Measurements from ENCODE around the gene COL9A2. TPM values are rescaled to one million over a fixed set of nuclear protein-coding genes. Genes with fewer than 3 reads are reported as not detected.
A peak's percentile ranks its signal among the peaks of the same experiment; 100 is the strongest.

Gene COL9A2
- total RNA-seq, 1 experiment from 2014 or later, result 2.0 TPM

GRCh38 chr1:40291293-40291692 is 25.8 kb downstream of the COL9A2 start:
- no peaks in the 10 kb centered on the region for H3K9me3 ChIP-seq
- no peak for DNase-seq

GRCh38 chr1:40281853-40282252 is 35.2 kb downstream of the COL9A2 start:
- Histone ChIP-seq H3K27me3 (no peaks in the 10 kb centered on the region), H3K9me3 (no peaks in the 10 kb centered on the region), H3K4me3 (no peak overlapping the region), H3K36me3 (peaks cover 48% of the 10 kb centered on the region)
- no peak for DNase-seq

More at GRCh38 chr1:40291293-40291692, 25.8 kb downstream of the COL9A2 start:
- Histone ChIP-seq H3K27me3 (no peaks in the 10 kb centered on the region), H3K36me3 (peaks cover 62% of the 10 kb centered on the region), H3K4me3 (no peak overlapping the region)

GRCh38 chr1:40276122-40276521 is 41.0 kb downstream of the COL9A2 start:
- no peak overlapping the region for H3K4me3 ChIP-seq
- H3K36me3 ChIP-seq, result peaks cover 69% of the 10 kb centered on the region
- no peaks in the 10 kb centered on the region for H3K27me3 ChIP-seq
- no peaks in the 10 kb centered on the region for H3K9me3 ChIP-seq
- DNase-seq, result no peak

- Histone ChIP-seq H3K36me3 (peaks cover 78% of the 10 kb centered on the region), H3K27me3 (no peaks in the 10 kb centered on the region), H3K4me3 (no peak overlapping the region), H3K9me3 (no peaks in the 10 kb centered on the region)
- no peak for DNase-seq
Measured at GRCh38 chr1:40274331-40274730, 42.8 kb downstream of the COL9A2 start.

DNA sequence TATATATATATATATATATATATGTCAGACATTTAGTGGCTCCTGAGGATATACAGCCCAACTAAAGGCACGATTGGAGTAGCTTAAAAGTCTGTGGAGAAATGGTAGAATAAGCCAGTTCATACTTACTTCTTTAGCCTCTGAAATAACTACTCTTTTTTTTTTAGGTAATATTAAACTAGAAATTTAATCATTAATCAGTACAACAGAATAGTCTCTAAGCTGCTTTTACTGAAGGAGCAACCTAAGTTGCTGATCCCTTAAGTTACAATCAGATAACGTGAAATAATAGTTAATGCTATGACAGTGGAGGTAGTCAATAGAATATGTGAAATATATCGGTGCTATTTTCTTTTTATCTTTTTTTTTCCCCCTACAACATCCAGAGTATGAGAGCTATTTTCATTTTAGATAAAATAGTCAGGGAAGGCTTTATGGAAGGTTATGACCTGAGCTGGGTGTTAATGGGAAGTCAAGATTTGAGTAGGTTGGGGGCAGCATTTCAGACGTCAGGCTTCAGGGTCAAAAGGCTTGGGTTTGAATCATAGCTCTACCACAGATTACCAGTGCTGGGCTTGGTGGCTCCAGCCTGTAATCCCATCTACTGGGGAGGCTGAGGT is 43.4 kb downstream of the COL9A2 start:
- no peak for DNase-seq
- Histone ChIP-seq H3K9me3 (no peaks in the 10 kb centered on the region), H3K36me3 (peaks cover 75% of the 10 kb centered on the region), H3K4me3 (no peak overlapping the region), H3K27me3 (no peaks in the 10 kb centered on the region)

DNA sequence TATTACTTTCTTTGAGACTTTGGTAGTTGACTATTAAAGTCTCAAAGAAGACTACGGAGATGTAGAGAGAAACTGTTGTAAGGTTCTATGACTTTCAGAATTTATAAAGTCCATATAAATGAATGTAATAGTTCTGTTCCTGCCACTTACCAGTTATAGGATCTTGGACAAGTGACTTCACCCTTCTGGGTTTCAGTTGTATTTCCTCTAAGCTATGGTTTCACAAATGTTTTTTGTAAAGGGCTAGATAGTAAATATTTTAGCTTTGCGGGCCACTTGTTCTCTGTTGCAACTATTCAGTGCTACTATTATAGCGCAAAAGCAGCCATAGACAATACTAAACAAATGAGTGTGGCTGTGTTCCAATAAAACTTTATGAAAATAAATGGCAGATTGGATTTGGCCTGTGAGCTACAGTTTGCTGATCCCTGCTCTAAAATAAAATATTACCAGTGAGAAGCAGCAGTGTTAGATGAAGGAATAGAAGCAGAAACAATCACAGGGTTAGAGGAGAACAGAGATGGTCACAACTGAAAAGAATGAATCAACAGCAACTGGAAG is 44.4 kb downstream of the COL9A2 start:
- Histone ChIP-seq H3K36me3 (peaks cover 72% of the 10 kb centered on the region), H3K27me3 (no peaks in the 10 kb centered on the region), H3K4me3 (no peak overlapping the region), H3K9me3 (no peaks in the 10 kb centered on the region)
- no peak for DNase-seq

GRCh38 chr1:40270152-40270834 is 46.8 kb downstream of the COL9A2 start:
- DNase-seq, result no peak

GRCh38 chr1:40268211-40268610 is 48.9 kb downstream of the COL9A2 start:
- H3K9me3 ChIP-seq, result no peaks in the 10 kb centered on the region
- H3K36me3 ChIP-seq, result peaks cover 65% of the 10 kb centered on the region
- no peak overlapping the region for H3K4me3 ChIP-seq
- no peak for DNase-seq
- no peaks in the 10 kb centered on the region for H3K27me3 ChIP-seq

More at GRCh38 chr1:40270152-40270834, 46.8 kb downstream of the COL9A2 start:
- Histone ChIP-seq H3K36me3 (peaks cover 66% of the 10 kb centered on the region), H3K9me3 (no peaks in the 10 kb centered on the region), H3K4me3 (no peak overlapping the region), H3K27me3 (no peaks in the 10 kb centered on the region)

DNA sequence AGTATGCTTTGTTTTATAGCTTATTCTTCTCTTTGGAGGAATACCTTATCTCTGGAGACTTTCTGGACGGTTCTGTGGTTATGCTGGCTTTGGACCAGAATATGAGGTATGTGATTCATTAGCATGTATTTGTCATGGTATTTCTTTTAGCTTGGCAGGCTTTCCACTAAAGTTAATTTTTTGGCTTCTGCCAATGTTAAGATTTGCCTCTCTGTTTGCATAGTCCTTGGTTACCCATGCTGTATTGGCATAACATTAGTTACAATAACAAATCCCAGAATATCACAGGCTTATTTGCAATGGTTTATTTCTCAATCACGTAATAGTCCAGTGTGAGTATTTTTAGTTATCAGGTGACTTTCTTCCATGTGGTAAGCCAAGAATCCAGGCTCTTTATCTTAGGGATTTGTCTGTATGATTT is 49.3 kb downstream of the COL9A2 start:
- no peak overlapping the region for H3K4me3 ChIP-seq
- no peaks in the 10 kb centered on the region for H3K27me3 ChIP-seq
- DNase-seq, result peak; percentile 43
- H3K9me3 ChIP-seq, result no peaks in the 10 kb centered on the region
- H3K36me3 ChIP-seq, result peaks cover 65% of the 10 kb centered on the region

GRCh38 chr1:40266786-40267535 is 50.1 kb downstream of the COL9A2 start:
- Histone ChIP-seq H3K36me3 (peaks cover 62% of the 10 kb centered on the region), H3K9me3 (no peaks in the 10 kb centered on the region), H3K27me3 (no peaks in the 10 kb centered on the region), H3K4me3 (no peak overlapping the region)
- DNase-seq, result no peak

DNA sequence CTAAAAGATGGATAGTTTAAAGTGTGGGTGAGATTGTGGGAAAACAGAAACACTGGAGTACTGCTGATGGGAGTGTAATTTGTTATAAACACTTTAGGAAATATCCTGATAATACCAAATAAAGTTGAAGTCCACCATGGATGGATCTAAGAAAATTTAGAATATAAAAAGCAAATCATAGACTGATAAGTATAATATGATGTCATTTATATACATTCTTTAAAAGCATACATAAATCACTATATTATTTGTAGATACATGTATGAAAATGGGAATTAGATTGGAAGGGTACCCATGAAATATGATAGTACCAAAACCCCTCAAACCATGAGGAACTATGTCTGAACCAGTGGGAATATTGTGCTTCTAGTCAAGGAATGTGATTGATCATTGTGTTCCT is 51.2 kb downstream of the COL9A2 start:
- DNase-seq, result no peak
- Histone ChIP-seq H3K36me3 (peaks cover 61% of the 10 kb centered on the region), H3K27me3 (no peaks in the 10 kb centered on the region), H3K4me3 (no peak overlapping the region), H3K9me3 (no peaks in the 10 kb centered on the region)

DNA sequence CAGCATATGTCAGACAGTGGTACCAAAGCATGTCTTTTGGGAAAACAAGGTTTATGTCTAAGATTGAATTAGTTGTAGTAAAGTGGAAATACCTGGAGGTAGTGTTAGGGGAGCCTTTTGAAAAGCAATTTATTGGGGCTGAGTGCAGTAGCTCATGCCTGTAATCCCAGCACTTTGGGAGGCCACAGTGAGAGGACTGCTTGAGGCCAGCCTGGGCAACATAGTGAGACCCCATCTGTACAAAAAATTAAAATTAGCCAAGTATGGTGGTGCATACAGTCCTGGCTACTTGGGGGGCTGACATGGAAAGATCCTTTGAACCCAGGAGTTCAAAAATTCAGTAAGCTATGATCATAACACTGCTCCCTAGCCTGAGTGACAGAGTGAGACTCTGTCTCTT is 51.8 kb downstream of the COL9A2 start:
- no peak overlapping the region for H3K4me3 ChIP-seq
- peaks cover 61% of the 10 kb centered on the region for H3K36me3 ChIP-seq
- DNase-seq, result no peak
- H3K27me3 ChIP-seq, result no peaks in the 10 kb centered on the region
- H3K9me3 ChIP-seq, result no peaks in the 10 kb centered on the region

- no peak for DNase-seq
- Histone ChIP-seq H3K27me3 (no peaks in the 10 kb centered on the region), H3K36me3 (peaks cover 58% of the 10 kb centered on the region), H3K9me3 (no peaks in the 10 kb centered on the region), H3K4me3 (no peak overlapping the region)
Measured at GRCh38 chr1:40264354-40264781, 52.7 kb downstream of the COL9A2 start.

GRCh38 chr1:40258445-40258769 is 58.7 kb downstream of the COL9A2 start:
- DNase-seq, result no peak

DNA sequence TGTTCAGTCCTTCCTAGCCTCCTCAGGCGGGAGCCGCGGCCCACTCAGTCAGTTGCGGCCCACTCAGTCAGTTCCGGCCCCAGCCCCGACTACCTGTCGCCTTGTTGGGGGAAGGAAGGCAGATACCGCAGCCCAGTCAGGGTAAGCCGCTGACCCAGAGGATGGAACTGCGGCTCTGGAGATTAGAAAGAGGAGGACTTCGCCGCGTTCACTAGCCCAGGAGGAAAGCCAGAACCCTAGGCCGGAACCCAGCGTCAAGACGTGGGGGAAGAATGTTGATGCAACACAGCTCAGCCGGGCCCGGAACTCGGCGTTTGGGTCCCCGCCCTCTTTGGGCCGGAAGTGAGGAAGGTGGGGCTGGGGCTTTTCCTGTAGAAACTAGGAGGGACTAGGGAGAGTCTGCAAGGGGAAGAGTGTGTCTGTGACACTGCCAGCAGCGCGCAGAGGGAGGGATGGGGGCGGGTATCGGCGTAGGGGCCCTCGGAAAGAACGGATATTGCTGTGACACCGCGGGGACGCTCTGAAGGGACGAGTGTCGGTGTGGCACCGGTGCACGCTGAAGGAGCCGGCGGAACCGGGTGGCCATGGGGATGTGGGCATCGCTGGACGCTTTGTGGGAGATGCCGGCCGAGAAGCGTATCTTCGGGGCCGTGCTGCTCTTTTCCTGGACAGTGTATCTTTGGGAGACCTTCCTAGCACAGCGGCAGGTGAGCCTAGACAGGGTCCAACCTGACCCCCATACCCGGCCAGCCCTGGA is 59.2 kb downstream of the COL9A2 start, which contains the start of gene ZMPSTE24:
ZMPSTE24 (plus strand) TSS at position 549 of the 757 bp plus-strand sequence; CDS start at position 585, 36 bp downstream.
- H3K9me3 ChIP-seq, result no peaks in the 10 kb centered on the region
- DNase-seq, result peak; percentile 97
- H3K36me3 ChIP-seq, result peaks cover 29% of the 10 kb centered on the region
- H3K27me3 ChIP-seq, result no peaks in the 10 kb centered on the region
- peak within 1 kb of the TSS; percentile 89 for H3K4me3 ChIP-seq

More at GRCh38 chr1:40258445-40258769, 58.7 kb downstream of the COL9A2 start:
- H3K9me3 ChIP-seq, result no peaks in the 10 kb centered on the region
- H3K27me3 ChIP-seq, result no peaks in the 10 kb centered on the region
- peaks cover 35% of the 10 kb centered on the region for H3K36me3 ChIP-seq
- peak overlapping the region; percentile 89 for H3K4me3 ChIP-seq

DNA sequence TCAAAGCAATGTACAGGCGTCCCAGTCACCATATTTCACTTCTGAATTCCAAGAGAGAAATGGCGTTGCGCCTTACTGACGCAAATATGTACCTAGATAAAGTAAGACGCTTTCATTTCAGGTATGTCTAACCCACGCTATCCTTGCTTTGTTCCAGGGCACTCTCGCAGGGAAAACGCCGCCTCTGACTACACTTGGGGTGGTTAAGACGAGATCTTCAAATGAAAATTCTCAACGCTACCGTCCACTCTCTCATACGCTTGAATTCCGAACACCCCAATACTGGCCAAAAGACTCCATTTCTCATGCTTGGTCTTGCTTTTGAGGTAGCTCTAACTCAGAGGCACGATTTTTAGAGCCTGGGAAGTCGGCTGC is 59.8 kb downstream of the COL9A2 start:
- DNase-seq, result no peak
- H3K36me3 ChIP-seq, result peaks cover 26% of the 10 kb centered on the region

More for the DNA sequence above, 59.8 kb downstream of the COL9A2 start:
- Histone ChIP-seq H3K9me3 (no peaks in the 10 kb centered on the region), H3K27me3 (no peaks in the 10 kb centered on the region), H3K4me3 (peak overlapping the region; percentile 89)

Data from MG63 (cell line).